A549 (cell line): ENCODE results near the gene IFNA17.

Experiments used
- CTCF ChIP-seq: fragments of >200 bp; sonication (Bioruptor Twin); formaldehyde crosslinking; IDR thresholded peaks from 3 replicates; pipeline ENCODE4 v1.5.1; 2016
- EP300 ChIP-seq, 2 experiments: fragments of >200 bp; sonication (Bioruptor Twin); formaldehyde crosslinking; IDR thresholded peaks; 2 replicates in 1 of 2; 3 replicates in 1 of 2; pipeline ENCODE4 v1.6.1; 2016 to 2017
- FOSB ChIP-seq: fragments of 250-450 bp; sonication (Bioruptor Pico); IDR thresholded peaks from 2 replicates; pipeline ENCODE4 v1.5.0; 2020; ENCODE audit warnings: mild to moderate bottlenecking, moderate library complexity
- FOXS1 ChIP-seq: fragments of 250-450 bp; sonication (Bioruptor Pico); IDR thresholded peaks from 2 replicates; pipeline ENCODE4 v1.5.0; 2020; ENCODE audit warnings: mild to moderate bottlenecking, moderate library complexity
- HDAC2 ChIP-seq: fragments of 200-600 bp; sonication (generic); IDR thresholded peaks from 2 replicates; pipeline ENCODE4 v1.6.1; 2016
- HEYL ChIP-seq: fragments of 250-450 bp; sonication (Bioruptor Pico); IDR thresholded peaks from 2 replicates; pipeline ENCODE4 v1.8.0; 2021; ENCODE audit warnings: mild to moderate bottlenecking, moderate library complexity
- NFE2L2 ChIP-seq: fragments of 150-350 bp; conservative IDR thresholded peaks from 2 replicates; pipeline ENCODE4 v1.6.1; 2014; ENCODE audit warnings: low read length
- POLR2A ChIP-seq: IDR thresholded peaks from 2 replicates; pipeline ENCODE4 v1.6.1; 2012; ENCODE audit warnings: mild to moderate bottlenecking, low read length
- SMC3 ChIP-seq: fragments of >200 bp; sonication (Bioruptor Twin); formaldehyde crosslinking; IDR thresholded peaks from 3 replicates; pipeline ENCODE4 v1.6.1; 2018; ENCODE audit warnings: inconsistent platforms
- TF ChIP-seq, protein P1 (sequence below): IDR thresholded peaks from 2 replicates; pipeline ENCODE4 v1.6.1; 2012
- TF ChIP-seq, protein P2 (sequence below): fragments of 250-450 bp; sonication (Bioruptor Pico); IDR thresholded peaks from 2 replicates; pipeline ENCODE4 v1.5.0; 2021; ENCODE audit warnings: mild to moderate bottlenecking, moderate library complexity, borderline replicate concordance
- TF ChIP-seq, protein P3 (sequence below): fragments of 450-650 bp; IDR thresholded peaks from 2 replicates; pipeline ENCODE4 v1.6.1; 2014; ENCODE audit warnings: antibody characterized with exemption

GRCh38 chr9:21268347-21268657 is 40.3 kb upstream of the IFNA17 start:
- TF ChIP-seq HDAC2 (no peak), SMC3 (no peak), CTCF (no peak), EP300 (IDR thresholded peaks at IDR 0.05) (no peak), FOSB (CRISPR knock-in tag) (no peak), POLR2A (no peak), HEYL (CRISPR knock-in tag) (no peak), NFE2L2 (no peak), FOXS1 (CRISPR knock-in tag) (no peak)
- TF ChIP-seq, protein P1, sequence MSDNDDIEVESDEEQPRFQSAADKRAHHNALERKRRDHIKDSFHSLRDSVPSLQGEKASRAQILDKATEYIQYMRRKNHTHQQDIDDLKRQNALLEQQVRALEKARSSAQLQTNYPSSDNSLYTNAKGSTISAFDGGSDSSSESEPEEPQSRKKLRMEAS: no peak
- TF ChIP-seq, protein P2, sequence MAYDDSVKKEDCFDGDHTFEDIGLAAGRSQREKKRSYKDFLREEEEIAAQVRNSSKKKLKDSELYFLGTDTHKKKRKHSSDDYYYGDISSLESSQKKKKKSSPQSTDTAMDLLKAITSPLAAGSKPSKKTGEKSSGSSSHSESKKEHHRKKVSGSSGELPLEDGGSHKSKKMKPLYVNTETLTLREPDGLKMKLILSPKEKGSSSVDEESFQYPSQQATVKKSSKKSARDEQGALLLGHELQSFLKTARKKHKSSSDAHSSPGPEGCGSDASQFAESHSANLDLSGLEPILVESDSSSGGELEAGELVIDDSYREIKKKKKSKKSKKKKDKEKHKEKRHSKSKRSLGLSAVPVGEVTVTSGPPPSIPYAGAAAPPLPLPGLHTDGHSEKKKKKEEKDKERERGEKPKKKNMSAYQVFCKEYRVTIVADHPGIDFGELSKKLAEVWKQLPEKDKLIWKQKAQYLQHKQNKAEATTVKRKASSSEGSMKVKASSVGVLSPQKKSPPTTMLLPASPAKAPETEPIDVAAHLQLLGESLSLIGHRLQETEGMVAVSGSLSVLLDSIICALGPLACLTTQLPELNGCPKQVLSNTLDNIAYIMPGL (CRISPR knock-in tag): no peak
- TF ChIP-seq, protein P3, sequence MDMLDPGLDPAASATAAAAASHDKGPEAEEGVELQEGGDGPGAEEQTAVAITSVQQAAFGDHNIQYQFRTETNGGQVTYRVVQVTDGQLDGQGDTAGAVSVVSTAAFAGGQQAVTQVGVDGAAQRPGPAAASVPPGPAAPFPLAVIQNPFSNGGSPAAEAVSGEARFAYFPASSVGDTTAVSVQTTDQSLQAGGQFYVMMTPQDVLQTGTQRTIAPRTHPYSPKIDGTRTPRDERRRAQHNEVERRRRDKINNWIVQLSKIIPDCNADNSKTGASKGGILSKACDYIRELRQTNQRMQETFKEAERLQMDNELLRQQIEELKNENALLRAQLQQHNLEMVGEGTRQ: no peak
